ENCODE data around the gene MGAT4B. TPM values are rescaled to one million over a fixed set of nuclear protein-coding genes. Genes with fewer than 3 reads are reported as not detected.

The MGAT4B gene
- polyA plus RNA-seq, 2 of the 4 experiments (the other 2 are of a cell fraction), result 57.4 to 166 TPM

GRCh38 chr5:179779826-179780225, 26.8 kb downstream of the MGAT4B start:
- FAIRE-seq (no peak), ATAC-seq (no peak), DNase-seq (ENCODE audit: low read depth in 1 of 2, low spot score in 1 of 2) (no peak)
- H3K4me3 ChIP-seq, result no peak overlapping the region
- no peaks in the 10 kb centered on the region for H3K9me3 ChIP-seq
- no peak overlapping the region for H3K27ac ChIP-seq
- 98% methylated on average over 4 of the region's 4 CpGs for WGBS (ENCODE audit: missing lambda C conversion rate)
- no peak overlapping the region for H3K4me2 ChIP-seq
- CTCF ChIA-PET, result interaction anchor here (1.6 to 9.3 kb wide), 4 partner anchors 11 to 22 kb away, joined by 8 to 68 read pairs (median 16); partner anchors contain the start of gene LTC4S
- TF ChIP-seq CHD4 (IDR thresholded peaks at IDR 0.05; ENCODE audit: borderline replicate concordance) (no peak), ESRRA (IDR thresholded peaks at IDR 0.05; ENCODE audit: borderline replicate concordance, low read length) (no peak), TFCP2L1 (CRISPR knock-in tag; IDR thresholded peaks at IDR 0.05) (no peak), KDM5A (IDR thresholded peaks at IDR 0.05) (no peak), SMC3 (IDR thresholded peaks at IDR 0.05) (no peak), GATA3 (IDR thresholded peaks at IDR 0.05; ENCODE audit: borderline replicate concordance) (no peak), CTCF (IDR thresholded peaks at IDR 0.05) (no peak), ZNF302 (CRISPR knock-in tag; IDR thresholded peaks at IDR 0.05) (no peak), EHMT2 (IDR thresholded peaks at IDR 0.05; ENCODE audit: low read depth) (no peak), JUNB (IDR thresholded peaks at IDR 0.05) (no peak), CBX2 (IDR thresholded peaks at IDR 0.05; ENCODE audit: borderline replicate concordance, low read depth) (no peak), BHLHE40 (IDR thresholded peaks at IDR 0.05; ENCODE audit: low read depth, low read length) (no peak), ZSCAN20 (CRISPR knock-in tag; IDR thresholded peaks at IDR 0.05) (no peak), POLR2AphosphoS2 (conservative IDR thresholded peaks at IDR 0.05; ENCODE audit: low read length) (no peak), RCOR1 (IDR thresholded peaks at IDR 0.05; ENCODE audit: low read depth, low read length) (no peak), HEYL (CRISPR knock-in tag; IDR thresholded peaks at IDR 0.05) (no peak), FOXS1 (CRISPR knock-in tag; IDR thresholded peaks at IDR 0.05) (no peak), HDAC2 (IDR thresholded peaks at IDR 0.05) (no peak)
- TF ChIP-seq, protein P1, sequence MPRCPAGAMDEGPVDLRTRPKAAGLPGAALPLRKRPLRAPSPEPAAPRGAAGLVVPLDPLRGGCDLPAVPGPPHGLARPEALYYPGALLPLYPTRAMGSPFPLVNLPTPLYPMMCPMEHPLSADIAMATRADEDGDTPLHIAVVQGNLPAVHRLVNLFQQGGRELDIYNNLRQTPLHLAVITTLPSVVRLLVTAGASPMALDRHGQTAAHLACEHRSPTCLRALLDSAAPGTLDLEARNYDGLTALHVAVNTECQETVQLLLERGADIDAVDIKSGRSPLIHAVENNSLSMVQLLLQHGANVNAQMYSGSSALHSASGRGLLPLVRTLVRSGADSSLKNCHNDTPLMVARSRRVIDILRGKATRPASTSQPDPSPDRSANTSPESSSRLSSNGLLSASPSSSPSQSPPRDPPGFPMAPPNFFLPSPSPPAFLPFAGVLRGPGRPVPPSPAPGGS (IDR thresholded peaks at IDR 0.05), result no peak
- POLR2A ChIA-PET, result no interaction called here
- H3K4me1 ChIP-seq, result no peaks in the 10 kb centered on the region

DNA sequence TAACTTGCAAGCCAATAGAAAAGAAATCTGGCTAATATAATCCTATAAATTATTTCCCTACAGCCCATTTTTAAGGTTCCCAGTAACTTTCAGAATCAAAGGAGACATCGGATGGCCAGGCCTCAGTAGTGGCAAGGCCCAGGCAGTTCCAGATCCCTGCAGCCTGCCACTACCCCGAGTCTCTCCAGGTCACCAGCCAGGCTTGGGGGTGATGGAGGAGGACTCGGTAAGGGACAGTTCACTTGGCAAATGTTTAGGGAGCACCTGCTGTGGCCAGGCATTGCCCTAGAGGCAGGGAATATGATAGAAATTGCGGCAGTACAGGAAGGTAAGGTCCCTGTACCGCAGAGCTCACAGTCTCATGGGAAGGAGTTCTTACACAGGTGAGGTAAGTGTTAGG, 28.1 kb downstream of the MGAT4B start:
- DNase-seq (ENCODE audit: low read depth in 1 of 2, low spot score in 1 of 2), result no peak
- H3K4me3 ChIP-seq, result no peak overlapping the region
- ChIA-PET CTCF (interaction anchor here (1.7 to 9.3 kb wide), 3 partner anchors 15 to 23 kb away, joined by 9 to 68 read pairs (median 24); partner anchors contain the start of gene LTC4S), POLR2A (no interaction called here)
- no peak overlapping the region for H3K4me2 ChIP-seq
- no peak for FAIRE-seq
- ATAC-seq, result no peak
- no peaks in the 10 kb centered on the region for H3K9me3 ChIP-seq
- no peak overlapping the region for H3K27ac ChIP-seq
- WGBS (ENCODE audit: missing lambda C conversion rate), result 86% methylated on average over 5 of the region's 5 CpGs
- H3K4me1 ChIP-seq, result no peaks in the 10 kb centered on the region
- TF ChIP-seq HOXB5 (CRISPR knock-in tag; IDR thresholded peaks at IDR 0.05) (no peak), SREBF2 (IDR thresholded peaks at IDR 0.05) (no peak), RARB (CRISPR knock-in tag; IDR thresholded peaks at IDR 0.05) (no peak), FOXS1 (CRISPR knock-in tag; IDR thresholded peaks at IDR 0.05) (no peak), POLR2A (IDR thresholded peaks at IDR 0.05; ENCODE audit: low read length) (no peak)
- TF ChIP-seq, protein P2, sequence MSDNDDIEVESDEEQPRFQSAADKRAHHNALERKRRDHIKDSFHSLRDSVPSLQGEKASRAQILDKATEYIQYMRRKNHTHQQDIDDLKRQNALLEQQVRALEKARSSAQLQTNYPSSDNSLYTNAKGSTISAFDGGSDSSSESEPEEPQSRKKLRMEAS (IDR thresholded peaks at IDR 0.05), result no peak
- TF ChIP-seq, protein P3, sequence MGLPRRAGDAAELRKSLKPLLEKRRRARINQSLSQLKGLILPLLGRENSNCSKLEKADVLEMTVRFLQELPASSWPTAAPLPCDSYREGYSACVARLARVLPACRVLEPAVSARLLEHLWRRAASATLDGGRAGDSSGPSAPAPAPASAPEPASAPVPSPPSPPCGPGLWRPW (IDR thresholded peaks at IDR 0.05), result no peak
